HG02588 (cell line): ENCODE data around the gene TBC1D2B.
A peak's percentile ranks its signal among the peaks of the same experiment; 100 is the strongest.

Source experiments
- ATAC-seq: cut with Tn5 transposase; IDR thresholded peaks from one replicate; pipeline ENCODE4 v1.9.1; 2021; ENCODE audit warnings: mild to moderate bottlenecking, moderate library complexity; ENCODE audit not compliant: unreplicated experiment

Gene TBC1D2B

GRCh38 chr15:78098131-78098755 lies 20.7 kb upstream of the TBC1D2B start:
- no peak for ATAC-seq

GRCh38 chr15:78097667-78098066 lies 20.2 kb upstream of the TBC1D2B start:
- no peak for ATAC-seq

- no peak for ATAC-seq
These were observed 15.9 kb upstream of the TBC1D2B start for GRCh38 chr15:78093242-78094020.

- ATAC-seq, result no peak
These were observed 14.9 kb upstream of the TBC1D2B start, which contains the start of gene SH2D7 for GRCh38 chr15:78092261-78093041. Gene SH2D7 (plus strand): TSS chr15:78092561. CDS start chr15:78092585, 24 bp downstream.

GRCh38 chr15:78090422-78091063 lies 13.0 kb upstream of the TBC1D2B start:
- ATAC-seq, result no peak

GRCh38 chr15:78088773-78089080 lies 11.2 kb upstream of the TBC1D2B start:
- ATAC-seq, result no peak

- no peak for ATAC-seq
These were observed 10.7 kb upstream of the TBC1D2B start for GRCh38 chr15:78087951-78088772.

- no peak for ATAC-seq
These were observed 8.4 kb upstream of the TBC1D2B start for GRCh38 chr15:78085928-78086327.

GRCh38 chr15:78084449-78084750 lies 6.9 kb upstream of the TBC1D2B start:
- no peak for ATAC-seq

- ATAC-seq, result peak; percentile 63
These were observed 6.4 kb upstream of the TBC1D2B start for GRCh38 chr15:78083687-78084448.

GRCh38 chr15:78083186-78083585 lies 5.7 kb upstream of the TBC1D2B start:
- ATAC-seq, result no peak

GRCh38 chr15:78082743-78083110 lies 5.2 kb upstream of the TBC1D2B start:
- no peak for ATAC-seq

GRCh38 chr15:78082106-78082742 lies 4.7 kb upstream of the TBC1D2B start:
- ATAC-seq, result no peak

GRCh38 chr15:78080088-78080460 lies 2.6 kb upstream of the TBC1D2B start:
- no peak for ATAC-seq

- ATAC-seq, result no peak
These were observed 2.0 kb upstream of the TBC1D2B start for GRCh38 chr15:78079298-78080087.

GRCh38 chr15:78077871-78078210 lies 330 bp upstream of the TBC1D2B start:
- ATAC-seq, result no peak

GRCh38 chr15:78076231-78077052 lies 1.1 kb downstream of the TBC1D2B start:
- no peak for ATAC-seq
